Activated naive CD8-positive, alpha-beta T cell treated with anti-CD3 and anti-CD28 coated beads, Interleukin-2, amount 10 ng/mL, durations not matched to agents 7 days and 5 days (primary cell): ENCODE measurements around the gene NPAS3. TPM values are rescaled to one million over a fixed set of nuclear protein-coding genes. Genes with fewer than 3 reads are reported as not detected.

Experiments
- ATAC-seq: fragments of 150-1000 bp; cut with Tn5 transposase; one replicate; pipeline ENCODE4 v1.10.0; 2021; ENCODE audit warnings: low read depth, moderate library complexity
- POLR2A ChIA-PET: fragments of 350-600 bp; sonication (Branson Sonifier 250); formaldehyde crosslinking; loops from one replicate; lab custom pipeline; 2021; ENCODE audit warnings: antibody characterized with exemption; lab: Charles Lee
- DNase-seq: peaks from one replicate; pipeline ENCODE4 v3.0.0; 2021
- H3K27ac Mint-ChIP-seq: one replicate; pipeline ENCODE4 v1.8.0; 2022; ENCODE audit warnings: mild to moderate bottlenecking, mixed read lengths
- H3K27me3 Mint-ChIP-seq: one replicate; pipeline ENCODE4 v1.8.0; 2022; ENCODE audit warnings: mild to moderate bottlenecking, moderate library complexity, mixed read lengths
- H3K36me3 Mint-ChIP-seq: one replicate; pipeline ENCODE4 v1.8.0; 2021; ENCODE audit warnings: mild to moderate bottlenecking, mixed read lengths
- H3K4me1 Mint-ChIP-seq: one replicate; pipeline ENCODE4 v1.8.0; 2021; ENCODE audit warnings: mixed read lengths
- H3K4me3 Mint-ChIP-seq: one replicate; pipeline ENCODE4 v1.8.0; 2022; ENCODE audit warnings: mild to moderate bottlenecking, moderate library complexity, mixed read lengths
- H3K9me3 Mint-ChIP-seq: one replicate; pipeline ENCODE4 v1.8.0; 2021; ENCODE audit warnings: mixed read lengths
- total RNA-seq, 2 experiments: library from RNA; stranded (reverse); gene quantifications; one replicate each; pipeline ENCODE4 v1.2.3, GENCODE V29; 2021

NPAS3 gene
- total RNA-seq, 2 experiments from 2014 or later: not detected

GRCh38 chr14:33837943-33838683, 899.4 kb downstream of the NPAS3 start:
- POLR2A ChIA-PET: interaction anchor here (0.6 to 1.3 kb wide), 2 partner anchors 10 to 61 kb away, joined by 3 to 4 read pairs; no protein-coding TSS in a partner anchor
- Mint-ChIP-seq H3K27ac (no peak overlapping the region), H3K4me1 (peaks cover 38% of the 10 kb centered on the region), H3K27me3 (peaks cover 4% of the 10 kb centered on the region), H3K36me3 (no peaks in the 10 kb centered on the region), H3K4me3 (no peak overlapping the region), H3K9me3 (no peaks in the 10 kb centered on the region)
- DNase-seq (no peak), ATAC-seq (no peak)

GRCh38 chr14:33839193-33840076, 900.8 kb downstream of the NPAS3 start:
- Mint-ChIP-seq H3K9me3 (no peaks in the 10 kb centered on the region), H3K4me1 (peaks cover 35% of the 10 kb centered on the region), H3K4me3 (no peak overlapping the region), H3K27ac (no peak overlapping the region), H3K36me3 (no peaks in the 10 kb centered on the region), H3K27me3 (peaks cover 4% of the 10 kb centered on the region)
- ATAC-seq: peak; percentile 36
- DNase-seq: peak; percentile 49
- POLR2A ChIA-PET: interaction anchor here (1.3 kb wide), 1 partner anchor 9 kb away, joined by 3 read pairs; no protein-coding TSS in a partner anchor

- no peak for ATAC-seq
- POLR2A ChIA-PET: no interaction called here
- Mint-ChIP-seq H3K36me3 (no peaks in the 10 kb centered on the region), H3K27ac (no peak overlapping the region), H3K4me3 (no peak overlapping the region), H3K27me3 (peaks cover 4% of the 10 kb centered on the region), H3K9me3 (no peaks in the 10 kb centered on the region), H3K4me1 (peaks cover 26% of the 10 kb centered on the region)
- no peak for DNase-seq
Observed at GRCh38 chr14:33840797-33841196, 902.1 kb downstream of the NPAS3 start.

- POLR2A ChIA-PET: no interaction called here
- Mint-ChIP-seq H3K27me3 (peaks cover 8% of the 10 kb centered on the region), H3K27ac (no peak overlapping the region), H3K36me3 (no peaks in the 10 kb centered on the region), H3K9me3 (no peaks in the 10 kb centered on the region), H3K4me1 (peaks cover 15% of the 10 kb centered on the region), H3K4me3 (no peak overlapping the region)
- DNase-seq (no peak), ATAC-seq (no peak)
Observed at GRCh38 chr14:33842299-33842698, 903.6 kb downstream of the NPAS3 start.

DNA sequence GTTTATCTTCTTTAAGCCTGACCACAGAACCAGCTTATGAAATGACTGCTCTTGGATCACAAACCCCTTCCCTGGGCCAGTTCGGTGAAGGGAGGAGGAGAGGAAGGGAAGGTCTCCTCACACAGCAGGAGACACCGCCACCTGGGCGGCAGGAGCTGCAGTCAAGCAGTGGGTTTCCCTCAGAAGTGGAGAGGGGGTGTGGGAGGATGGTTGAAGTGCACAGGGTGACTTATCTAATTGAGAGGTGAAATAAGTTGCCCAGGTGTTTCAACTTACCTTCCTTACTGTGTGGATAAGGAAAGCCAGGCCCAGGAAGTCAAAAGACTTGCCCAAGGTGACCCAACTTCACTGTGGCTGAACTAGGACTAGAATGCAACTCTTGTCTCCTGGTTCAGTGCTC, 905.4 kb downstream of the NPAS3 start:
- Mint-ChIP-seq H3K36me3 (no peaks in the 10 kb centered on the region), H3K4me3 (no peak overlapping the region), H3K27ac (no peak overlapping the region), H3K9me3 (no peaks in the 10 kb centered on the region), H3K4me1 (peaks cover 5% of the 10 kb centered on the region), H3K27me3 (peaks cover 6% of the 10 kb centered on the region)
- POLR2A ChIA-PET: interaction anchor here (0.6 kb wide), 1 partner anchor 252 kb away, joined by 3 read pairs; no protein-coding TSS in a partner anchor
- DNase-seq (no peak), ATAC-seq (no peak)

DNA sequence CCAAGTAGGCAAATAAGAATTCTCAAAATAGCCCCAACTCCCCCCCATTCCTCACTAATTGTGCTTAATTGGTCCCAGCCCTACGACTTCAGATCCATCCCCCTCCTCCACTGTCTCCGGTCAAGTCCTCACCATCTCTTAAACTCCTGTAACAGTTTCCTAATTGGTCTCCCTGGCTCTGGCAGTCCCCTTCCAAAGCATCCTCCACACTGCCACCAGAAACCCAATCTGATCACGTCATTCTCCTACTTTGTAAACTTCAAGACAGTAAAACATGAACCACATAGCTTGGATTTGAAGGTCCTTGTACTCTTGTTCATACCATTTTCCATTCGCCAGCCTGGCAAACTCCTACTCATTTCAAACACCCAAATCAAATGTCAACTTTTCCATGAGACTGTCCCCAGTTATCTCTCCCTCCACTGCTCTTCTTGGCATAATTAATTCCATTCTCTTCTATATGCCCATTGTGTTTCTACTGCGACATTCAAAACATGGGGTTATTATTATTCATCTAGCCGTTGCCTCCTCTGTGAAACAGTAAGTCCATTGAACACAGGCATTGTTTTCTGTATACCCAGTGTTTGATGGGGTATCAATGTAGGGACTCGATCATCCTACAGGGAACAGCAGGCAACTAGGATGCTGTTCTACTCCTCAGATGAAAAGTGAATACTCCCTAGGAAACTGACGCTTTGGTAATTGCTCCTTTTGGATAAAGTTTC, 907.6 kb downstream of the NPAS3 start:
- DNase-seq (no peak), ATAC-seq (no peak)
- Mint-ChIP-seq H3K4me3 (no peak overlapping the region), H3K27me3 (peaks cover 9% of the 10 kb centered on the region), H3K36me3 (no peaks in the 10 kb centered on the region), H3K4me1 (no peaks in the 10 kb centered on the region), H3K27ac (no peak overlapping the region), H3K9me3 (no peaks in the 10 kb centered on the region)
- POLR2A ChIA-PET: interaction anchor here (0.6 kb wide), 1 partner anchor 220 kb away, joined by 3 read pairs; no protein-coding TSS in a partner anchor

DNA sequence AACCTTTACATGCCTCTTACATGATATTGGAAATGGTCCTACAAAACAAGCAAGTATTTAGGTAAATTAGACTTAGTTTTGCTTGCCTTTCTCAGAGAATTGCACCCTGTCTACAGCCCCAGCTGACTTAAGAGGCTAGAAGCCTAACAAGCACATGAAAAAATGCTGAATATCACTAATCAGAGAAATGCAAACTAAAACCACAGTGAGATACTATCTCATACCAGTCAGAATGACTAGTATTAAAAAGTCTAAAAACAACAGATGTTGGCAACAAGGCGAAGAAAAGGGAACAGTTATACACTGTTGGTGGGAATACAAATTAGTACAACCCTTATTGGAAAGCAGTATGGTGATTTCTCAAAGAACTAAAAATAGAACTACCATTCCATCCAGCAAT, 908.4 kb downstream of the NPAS3 start:
- POLR2A ChIA-PET: interaction anchor here (0.6 kb wide), 1 partner anchor 219 kb away, joined by 3 read pairs; no protein-coding TSS in a partner anchor
- H3K36me3 Mint-ChIP-seq: no peaks in the 10 kb centered on the region
- H3K27ac Mint-ChIP-seq: no peak overlapping the region
- no peaks in the 10 kb centered on the region for H3K4me1 Mint-ChIP-seq
- peaks cover 9% of the 10 kb centered on the region for H3K27me3 Mint-ChIP-seq
- no peak for ATAC-seq
- H3K9me3 Mint-ChIP-seq: no peaks in the 10 kb centered on the region
- no peak for DNase-seq
- H3K4me3 Mint-ChIP-seq: no peak overlapping the region

GRCh38 chr14:33848009-33848408, 909.3 kb downstream of the NPAS3 start:
- DNase-seq (no peak), ATAC-seq (no peak)
- POLR2A ChIA-PET: interaction anchor here (0.7 kb wide), 1 partner anchor 9 kb away, joined by 3 read pairs; no protein-coding TSS in a partner anchor
- peaks cover 13% of the 10 kb centered on the region for H3K27me3 Mint-ChIP-seq
- no peaks in the 10 kb centered on the region for H3K4me1 Mint-ChIP-seq
- no peak overlapping the region for H3K4me3 Mint-ChIP-seq
- no peaks in the 10 kb centered on the region for H3K36me3 Mint-ChIP-seq
- H3K9me3 Mint-ChIP-seq: no peaks in the 10 kb centered on the region
- H3K27ac Mint-ChIP-seq: no peak overlapping the region

GRCh38 chr14:33848706-33849454, 910.2 kb downstream of the NPAS3 start:
- H3K9me3 Mint-ChIP-seq: no peaks in the 10 kb centered on the region
- peaks cover 13% of the 10 kb centered on the region for H3K27me3 Mint-ChIP-seq
- no peaks in the 10 kb centered on the region for H3K4me1 Mint-ChIP-seq
- no peak overlapping the region for H3K4me3 Mint-ChIP-seq
- POLR2A ChIA-PET: no interaction called here
- no peak overlapping the region for H3K27ac Mint-ChIP-seq
- DNase-seq: no peak
- no peak for ATAC-seq
- no peaks in the 10 kb centered on the region for H3K36me3 Mint-ChIP-seq

DNA sequence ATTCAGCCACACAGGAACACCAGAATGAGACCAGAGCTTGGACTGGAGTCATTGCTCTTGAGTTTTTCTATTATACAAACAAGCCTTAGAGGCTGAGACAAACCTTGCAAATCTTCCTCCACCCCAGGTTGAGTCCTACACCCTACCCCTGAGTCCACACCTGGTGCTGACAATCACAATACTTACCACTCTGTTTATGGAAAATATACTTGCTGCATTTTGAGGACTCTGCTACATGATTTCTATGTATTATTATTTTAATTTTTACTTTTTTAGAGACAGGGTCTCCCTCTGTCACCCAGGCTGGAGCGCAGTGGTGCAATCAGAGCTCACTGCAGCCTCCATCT, 910.7 kb downstream of the NPAS3 start:
- Mint-ChIP-seq H3K4me1 (no peaks in the 10 kb centered on the region), H3K4me3 (no peak overlapping the region), H3K27ac (no peak overlapping the region), H3K27me3 (peaks cover 13% of the 10 kb centered on the region), H3K36me3 (no peaks in the 10 kb centered on the region), H3K9me3 (no peaks in the 10 kb centered on the region)
- DNase-seq (no peak), ATAC-seq (no peak)
- POLR2A ChIA-PET: no interaction called here

- no peaks in the 10 kb centered on the region for H3K9me3 Mint-ChIP-seq
Observed at GRCh38 chr14:33850826-33851225, 912.1 kb downstream of the NPAS3 start.

GRCh38 chr14:33851366-33851765, 912.7 kb downstream of the NPAS3 start:
- POLR2A ChIA-PET: no interaction called here
- Mint-ChIP-seq H3K36me3 (no peaks in the 10 kb centered on the region), H3K27ac (no peak overlapping the region)

More at GRCh38 chr14:33850826-33851225, 912.1 kb downstream of the NPAS3 start:
- Mint-ChIP-seq H3K27me3 (peaks cover 14% of the 10 kb centered on the region), H3K4me3 (no peak overlapping the region), H3K36me3 (no peaks in the 10 kb centered on the region), H3K4me1 (no peaks in the 10 kb centered on the region), H3K27ac (no peak overlapping the region)
- ATAC-seq (no peak), DNase-seq (no peak)
- POLR2A ChIA-PET: no interaction called here

More at GRCh38 chr14:33851366-33851765, 912.7 kb downstream of the NPAS3 start:
- no peak overlapping the region for H3K4me3 Mint-ChIP-seq
- no peak for DNase-seq
- no peak for ATAC-seq
- H3K4me1 Mint-ChIP-seq: no peaks in the 10 kb centered on the region
- H3K9me3 Mint-ChIP-seq: no peaks in the 10 kb centered on the region
- H3K27me3 Mint-ChIP-seq: peaks cover 17% of the 10 kb centered on the region
